ENCODE data around the gene SUMO3. TPM values are rescaled to one million over a fixed set of nuclear protein-coding genes. Genes with fewer than 3 reads are reported as not detected.

The SUMO3 gene
- polyA plus RNA-seq, 1 of the 3 experiments (the other 2 are of a cell fraction) = 125 TPM

- TF ChIP-seq PBX3 (IDR thresholded peaks at IDR 0.05) (no peak), CTCF (IDR thresholded peaks at IDR 0.05) (no peak), GATA2 (CRISPR knock-in tag; IDR thresholded peaks at IDR 0.05) (no peak), REST (IDR thresholded peaks at IDR 0.05; ENCODE audit: low read depth, low read length) (no peak), YY1 (IDR thresholded peaks at IDR 0.05; ENCODE audit: low read depth) (no peak), POLR2AphosphoS5 (IDR thresholded peaks at IDR 0.05; ENCODE audit: low read depth, low read length) (no peak), RAD21 (IDR thresholded peaks at IDR 0.05; ENCODE audit: low read length) (no peak), TCF12 (IDR thresholded peaks at IDR 0.05) (no peak), USF1 (IDR thresholded peaks at IDR 0.05; ENCODE audit: borderline replicate concordance, low read depth) (no peak), RFX5 (IDR thresholded peaks at IDR 0.05; ENCODE audit: low read length) (no peak), IRF3 (IDR thresholded peaks at IDR 0.05; ENCODE audit: low read depth, low read length) (no peak), ZBTB33 (IDR thresholded peaks at IDR 0.05; ENCODE audit: borderline replicate concordance, low read depth) (no peak)
- 94% methylated on average over 11 of the region's 20 CpGs for WGBS (ENCODE audit: low lambda C conversion rate)
- no peaks in the 10 kb centered on the region for H3K9me2 ChIP-seq
- no peak overlapping the region for H2AFZ ChIP-seq (ENCODE audit: low read depth)
- H3K4me3 ChIP-seq (ENCODE audit: low read depth in 2 of 2, low read length in 1 of 2) = no peak overlapping the region
- ChIA-PET CTCF (interaction anchor here (1.1 to 1.2 kb wide), 2 partner anchors 50 to 57 kb away, joined by 3 read pairs; no protein-coding TSS in a partner anchor), POLR2A (no interaction called here)
- H4K20me1 ChIP-seq (ENCODE audit: insufficient read depth) = peaks cover 45% of the 10 kb centered on the region
- no peak overlapping the region for H3K27ac ChIP-seq (ENCODE audit: low read depth in 2 of 2, low read length in 1 of 2)
- H3F3A ChIP-seq (replicated peaks; ENCODE audit: insufficient read depth) = no peaks in the 10 kb centered on the region
- H3K79me2 ChIP-seq (ENCODE audit: insufficient read depth) = peaks cover 42% of the 10 kb centered on the region
- H3K27me3 ChIP-seq (ENCODE audit: insufficient read depth) = no peaks in the 10 kb centered on the region
- H3K9me3 ChIP-seq = no peaks in the 10 kb centered on the region
- H3K9ac ChIP-seq = no peak overlapping the region
- H3K36me3 ChIP-seq (replicated peaks in 1 of 2; ENCODE audit: control insufficient read depth in 1 of 2, insufficient read depth in 2 of 2, low read length in 1 of 2) = peaks cover 32 to 58% of the 10 kb centered on the region in 2 experiments
- no peak overlapping the region for H3K4me2 ChIP-seq
- no peak for DNase-seq
- H3K4me1 ChIP-seq (ENCODE audit: control insufficient read depth in 1 of 2, insufficient read depth in 2 of 2, low read depth in 1 of 2, low read length in 1 of 2) = peaks cover 0 to 13% of the 10 kb centered on the region in 2 experiments; a peak in 1 of 4 replicates
These were observed 32.4 kb upstream of the SUMO3 start for GRCh38 chr21:44850208-44850800.

All from SK-N-SH (cell line).